HT-29 (cell line): ENCODE data around the gene PALLD. TPM values are rescaled to one million over a fixed set of nuclear protein-coding genes. Genes with fewer than 3 reads are reported as not detected.

Experiments used
- DNase-seq: peaks from one replicate; pipeline ENCODE4 v3.0.0-alpha.2; 2015; ENCODE audit warnings: low spot score
- total RNA-seq: library from RNA; depleted of rRNA; stranded (reverse); fragments of >200 nt; shearing (Covaris generic); gene quantifications from 2 replicates; pipeline ENCODE4 v1.2.3, GENCODE V29; 2014

Gene PALLD
- total RNA-seq, 1 experiment from 2014 or later = 1.3 TPM

DNA sequence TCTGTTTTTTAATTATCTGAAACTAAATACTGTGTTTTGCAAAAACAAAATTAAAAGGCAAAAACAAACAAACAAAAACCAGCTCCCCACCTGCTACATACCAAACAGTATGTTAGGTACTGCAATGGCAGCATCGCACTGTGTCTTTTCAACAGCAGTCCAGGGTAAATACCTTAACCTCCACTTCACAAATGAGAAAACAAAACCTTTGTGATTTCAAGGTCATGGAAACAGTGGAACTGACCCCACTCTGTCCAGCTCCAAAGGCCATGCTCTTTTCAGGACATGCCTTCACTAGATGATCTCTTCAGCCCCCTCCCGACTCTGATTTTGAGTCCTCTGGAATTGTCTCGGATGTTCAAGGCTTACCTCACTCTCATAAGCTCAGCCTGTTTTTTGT, 329.8 kb downstream of the PALLD start:
- no peak for DNase-seq

DNA sequence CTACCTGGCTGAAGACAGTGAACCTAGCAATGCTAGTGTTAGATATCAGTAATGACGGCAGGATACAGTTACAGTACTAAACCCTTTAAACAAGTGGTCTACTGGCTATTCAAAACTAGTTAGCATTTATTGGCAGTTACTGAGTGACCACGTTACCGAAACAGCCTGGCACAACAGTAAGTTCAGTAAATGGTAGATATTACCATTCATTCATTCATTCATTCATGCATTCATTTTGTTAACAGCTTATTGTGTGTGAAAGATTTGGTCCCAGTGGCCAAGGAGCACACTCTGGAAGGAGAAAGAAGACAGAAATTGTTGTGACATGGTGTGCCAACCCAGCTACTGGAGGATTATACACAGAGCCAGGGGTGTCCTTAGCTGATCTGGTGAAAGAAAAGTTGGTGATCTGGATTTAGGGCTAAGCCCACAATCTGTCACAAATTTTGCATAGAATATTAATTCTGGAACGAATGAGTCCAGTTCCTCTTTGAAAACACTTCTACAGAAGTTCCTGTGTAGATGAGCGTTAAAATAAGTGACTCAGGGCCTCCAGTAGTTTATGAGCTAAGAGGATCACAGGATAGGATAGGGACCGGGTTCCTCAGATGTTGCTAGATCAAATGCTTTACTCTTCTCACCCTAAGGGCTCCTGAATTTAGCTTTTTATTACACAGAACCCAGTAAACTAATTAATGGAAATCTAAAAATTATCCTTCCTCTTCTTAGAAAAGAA, 334.1 kb downstream of the PALLD start:
- no peak for DNase-seq

DNA sequence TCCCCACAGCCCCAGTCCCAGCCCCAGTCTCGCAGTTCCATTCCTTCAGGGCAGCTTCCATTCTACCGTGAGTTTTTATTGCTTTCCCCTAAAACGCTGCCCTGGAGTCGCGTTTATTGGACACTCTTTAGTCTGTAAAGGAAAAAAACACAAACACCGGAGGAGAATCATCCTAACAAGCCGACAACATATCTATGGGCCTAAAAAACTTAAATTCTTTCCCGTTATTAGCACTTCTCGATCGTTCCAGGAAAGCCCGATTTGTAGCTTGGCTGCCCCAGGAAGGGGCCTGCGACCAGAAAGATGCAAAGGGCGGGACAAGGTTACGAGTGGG, 334.7 kb downstream of the PALLD start:
- no peak for DNase-seq

DNA sequence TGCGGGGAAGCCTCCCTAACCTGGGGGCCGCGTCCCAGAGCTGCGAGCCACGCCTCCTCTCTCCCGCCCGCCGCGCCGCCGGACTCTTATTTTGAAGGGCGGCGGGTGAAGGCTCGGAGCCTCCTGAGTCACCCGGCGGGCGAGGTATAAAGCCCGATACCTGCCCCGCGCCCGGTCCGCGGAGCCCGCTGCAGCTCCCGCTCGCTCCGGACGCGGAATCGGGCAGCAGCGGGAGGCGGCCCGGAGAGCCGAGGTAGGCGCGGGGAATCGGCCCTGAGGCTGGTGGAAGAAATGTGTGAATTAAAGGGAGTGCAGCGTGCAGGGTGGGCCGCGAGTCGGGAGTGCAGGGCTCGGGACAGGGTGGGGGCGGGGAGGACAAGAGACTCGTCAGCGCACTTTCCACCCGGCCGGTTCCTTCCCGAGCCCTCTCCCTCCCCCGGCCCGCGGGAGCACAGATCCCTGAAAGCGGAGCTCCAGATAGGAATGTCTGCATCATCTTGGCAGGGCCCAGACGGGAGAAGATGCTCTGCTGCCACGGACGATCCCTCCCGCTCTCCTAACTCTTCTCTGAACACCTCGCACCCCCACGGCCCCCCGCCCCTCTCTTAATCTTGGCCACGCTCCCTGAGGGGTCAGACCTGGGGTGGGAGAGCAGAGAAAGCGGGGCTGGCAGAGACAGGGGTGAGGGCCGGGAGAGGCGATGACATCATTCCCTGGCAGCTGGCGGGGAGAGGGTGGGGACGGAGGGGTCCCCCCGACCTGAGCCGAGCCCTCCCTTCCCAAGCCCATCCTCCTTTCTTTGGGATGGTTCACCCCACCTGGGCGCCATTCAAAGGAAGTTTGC, 335.3 kb downstream of the PALLD start:
- DNase-seq = peak; percentile 62

DNA sequence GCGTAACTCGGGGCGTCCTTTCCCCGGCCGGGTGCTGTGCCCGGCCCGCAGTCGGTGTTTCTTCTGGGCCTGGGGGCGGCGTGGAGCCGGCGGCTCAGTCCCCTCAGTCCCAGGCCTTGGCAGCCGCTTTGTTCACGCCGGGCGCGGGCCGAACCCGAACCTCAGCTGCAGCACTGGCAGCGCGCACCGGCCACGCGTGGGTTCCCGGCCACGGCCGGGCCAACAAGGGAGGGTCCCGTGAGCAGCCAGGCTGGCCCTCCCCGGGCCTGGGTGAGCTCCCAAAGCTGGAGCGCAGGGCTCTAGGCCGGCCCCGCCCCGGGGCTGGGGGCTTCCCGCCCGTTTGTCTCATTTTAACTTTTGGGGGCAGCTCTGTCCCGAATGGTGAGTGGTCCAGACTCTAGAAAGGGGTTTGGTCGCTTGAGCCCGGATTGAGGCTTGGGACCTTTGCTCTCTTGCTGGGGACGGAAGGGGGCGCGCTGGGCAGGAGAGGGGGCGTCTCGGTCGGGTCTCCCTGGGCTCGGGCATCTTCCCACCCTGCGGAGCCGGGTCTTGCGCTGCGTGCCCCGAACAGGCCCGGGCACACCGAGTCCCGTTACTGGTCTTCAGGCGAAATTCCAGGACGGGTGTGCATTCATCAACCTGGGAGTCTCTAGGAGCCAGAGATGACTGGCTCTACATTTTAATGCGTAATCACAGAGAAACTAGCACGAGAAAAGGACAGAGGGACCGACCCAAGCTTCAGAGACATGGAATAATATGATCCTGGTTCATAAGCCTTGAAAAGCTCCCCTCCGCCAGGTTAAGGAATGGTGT, 336.1 kb downstream of the PALLD start:
- no peak for DNase-seq

DNA sequence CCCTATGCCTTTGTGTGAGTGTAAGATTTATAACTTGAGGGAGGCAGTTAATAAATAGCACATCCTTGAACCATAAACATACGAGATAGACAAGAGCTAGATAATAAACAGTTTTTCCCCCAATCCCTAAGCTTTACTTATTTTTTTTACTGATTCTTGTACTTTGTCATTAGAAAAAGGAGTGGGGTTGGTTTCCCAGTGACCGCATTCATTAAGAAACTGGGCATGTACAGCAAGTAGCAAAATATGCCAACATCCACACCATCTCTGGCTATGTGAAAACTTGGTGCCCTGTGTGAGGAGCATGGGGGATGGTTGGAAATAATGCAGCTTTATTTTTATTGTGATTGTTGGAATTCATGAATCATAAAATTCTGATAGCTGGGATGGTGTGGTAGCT, 337.0 kb downstream of the PALLD start:
- DNase-seq = no peak

DNA sequence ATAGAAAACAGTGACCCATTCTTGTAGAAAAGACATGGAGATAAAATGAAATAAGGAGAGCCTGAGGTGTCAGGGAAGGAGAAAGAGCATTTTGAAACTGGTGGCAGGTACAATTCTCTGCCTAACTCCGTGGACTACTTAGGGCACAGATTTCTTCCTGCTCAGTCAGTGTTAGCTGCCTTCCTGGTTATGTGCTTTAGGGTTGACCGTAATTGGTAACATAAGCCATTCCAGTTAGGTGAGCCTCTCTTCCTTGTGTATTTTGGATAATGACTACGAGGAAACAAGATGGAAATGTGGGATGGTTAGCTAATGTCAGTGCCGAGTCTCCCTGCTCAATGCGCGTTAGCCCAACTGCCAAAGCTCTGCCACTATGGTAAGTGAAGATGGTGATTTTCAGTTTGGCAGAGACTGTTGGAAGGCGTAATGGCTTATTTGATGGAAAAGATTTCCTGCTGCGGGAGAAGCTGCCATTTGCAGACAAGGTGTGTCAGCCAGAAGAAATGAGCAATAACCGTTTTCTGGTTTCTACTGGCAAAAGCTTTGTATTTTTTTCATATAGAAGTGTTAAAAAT, 339.1 kb downstream of the PALLD start:
- no peak for DNase-seq

DNA sequence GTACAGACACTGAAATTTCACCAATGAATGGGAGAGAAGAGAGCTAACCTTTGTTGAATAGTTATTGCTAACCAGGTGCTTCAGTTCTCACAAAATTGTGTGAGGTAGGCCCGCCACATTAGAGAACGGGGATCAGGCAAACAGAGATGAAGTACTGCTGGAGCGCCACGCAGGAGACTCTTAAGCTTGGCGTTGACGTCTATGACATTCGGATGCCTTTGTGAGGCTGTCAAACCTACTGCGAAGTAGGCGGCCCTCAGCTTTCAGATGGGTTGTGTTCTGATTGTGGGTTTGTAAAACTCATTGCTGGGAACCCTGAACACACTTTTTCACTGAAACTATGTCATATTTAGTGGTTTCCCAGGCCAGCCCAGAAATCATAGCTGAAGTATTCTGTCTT, 339.6 kb downstream of the PALLD start:
- DNase-seq = no peak

DNA sequence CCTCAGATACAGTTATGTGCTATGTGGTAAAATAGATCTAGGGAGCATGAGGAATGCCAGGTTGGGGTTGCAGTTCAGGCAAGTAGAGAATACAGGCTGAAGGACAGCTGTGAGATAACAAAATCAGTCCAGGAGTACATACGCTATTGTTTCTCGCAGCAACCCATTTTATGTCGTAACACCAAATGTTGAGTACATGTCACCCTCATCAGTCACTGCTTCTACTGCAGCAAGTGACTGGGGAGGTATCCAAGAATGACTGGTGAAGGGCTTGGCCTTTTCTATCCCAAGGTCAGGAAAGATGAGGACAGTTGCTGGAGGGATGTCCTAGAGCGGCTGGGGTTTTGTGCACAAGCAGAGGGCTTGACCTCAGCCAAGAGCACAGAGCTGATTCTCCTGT, 341.1 kb downstream of the PALLD start:
- DNase-seq = no peak

DNA sequence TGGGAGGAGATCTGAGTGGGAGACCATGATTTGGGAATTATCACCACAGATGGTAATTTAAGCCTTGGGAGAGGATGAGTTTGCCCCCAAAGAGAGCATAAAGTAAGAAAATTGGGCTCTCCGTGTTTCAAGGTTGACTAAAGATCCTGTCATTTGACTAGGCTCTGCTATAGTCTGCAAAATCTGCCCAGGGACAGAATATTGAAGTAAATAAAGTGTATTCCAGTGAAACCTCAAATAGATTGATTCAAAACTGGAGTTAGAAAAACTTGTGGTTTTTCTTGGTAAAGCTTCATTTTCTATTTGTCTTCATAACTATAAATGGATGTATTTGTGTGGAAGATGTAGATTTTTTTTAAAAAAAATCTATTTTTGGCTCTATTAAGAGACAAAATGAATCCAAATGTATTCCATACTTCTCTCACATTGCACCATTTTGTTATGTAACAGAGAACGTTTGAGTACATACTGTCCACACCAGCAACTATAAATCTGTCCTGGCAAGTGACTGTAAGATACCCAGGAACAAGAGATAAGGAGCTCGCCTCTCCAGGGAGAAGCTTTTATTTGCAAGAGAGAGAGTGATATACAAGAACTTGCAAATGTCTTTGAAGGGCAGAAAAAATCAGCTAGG, 343.0 kb downstream of the PALLD start:
- DNase-seq = no peak

DNA sequence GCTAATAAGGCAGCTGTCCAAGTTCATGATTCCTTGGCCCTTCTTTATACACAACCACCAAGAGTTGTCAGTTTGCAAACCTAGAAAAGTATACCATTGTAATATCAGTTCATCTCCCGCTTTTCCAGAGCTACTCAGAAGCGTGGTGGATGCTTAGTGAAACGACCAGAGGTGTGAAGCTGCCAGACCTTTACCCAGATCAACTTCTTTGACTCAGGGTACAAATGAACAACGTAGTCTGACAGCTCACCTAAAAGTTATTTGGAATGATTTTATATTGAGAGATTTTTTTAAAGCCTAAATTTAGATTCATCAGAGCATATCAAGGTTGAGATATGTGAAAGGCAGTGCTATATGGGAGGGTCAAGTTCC, 343.5 kb downstream of the PALLD start:
- no peak for DNase-seq

DNA sequence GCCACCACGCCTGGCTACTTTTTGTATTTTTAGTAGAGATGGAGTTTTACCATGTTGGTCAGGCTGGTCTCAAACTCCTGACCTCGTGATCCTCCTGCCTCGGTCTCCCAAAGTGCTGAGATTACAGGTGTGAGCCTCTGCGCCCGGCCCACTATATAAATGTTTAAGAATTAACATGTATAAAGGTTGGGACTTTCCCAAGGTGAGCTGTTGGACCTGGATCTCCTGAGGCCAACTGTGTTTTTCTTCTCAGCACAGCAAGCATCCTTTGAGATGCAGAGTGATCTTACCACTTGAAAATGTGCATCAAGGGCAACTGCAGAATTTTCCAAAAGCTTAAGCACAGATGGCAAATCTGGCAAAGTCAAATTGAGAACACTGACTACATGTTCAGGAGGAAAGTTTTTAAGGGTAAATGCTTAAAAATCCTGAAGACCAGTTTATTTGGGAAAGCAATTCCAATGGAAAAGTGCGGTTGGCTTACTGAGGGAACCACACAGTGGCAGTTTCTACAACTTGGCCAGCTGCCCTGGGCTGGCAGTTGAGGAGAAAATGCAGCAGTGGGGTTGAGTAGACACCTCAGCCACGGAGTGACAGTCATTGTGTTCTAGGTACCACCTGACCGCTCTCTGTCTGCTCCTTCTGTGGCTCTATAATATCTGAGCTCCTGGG, 344.3 kb downstream of the PALLD start:
- no peak for DNase-seq

DNA sequence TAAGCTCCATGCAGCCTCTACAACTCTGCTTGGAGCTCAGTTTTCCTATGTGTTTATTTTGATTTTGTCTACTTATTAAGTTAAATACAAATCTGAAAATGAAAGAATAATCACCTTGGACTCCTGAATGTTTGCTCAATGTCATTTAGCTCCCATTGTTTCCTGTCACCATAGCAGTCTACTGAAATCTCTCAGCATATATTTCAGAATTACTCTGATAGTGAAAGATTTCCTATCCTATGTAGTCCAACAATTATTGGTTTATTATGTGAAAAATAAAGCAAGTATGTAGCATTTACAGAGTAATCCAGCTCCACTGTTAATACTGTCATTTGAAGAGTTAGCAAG, 344.8 kb downstream of the PALLD start:
- DNase-seq = no peak

DNA sequence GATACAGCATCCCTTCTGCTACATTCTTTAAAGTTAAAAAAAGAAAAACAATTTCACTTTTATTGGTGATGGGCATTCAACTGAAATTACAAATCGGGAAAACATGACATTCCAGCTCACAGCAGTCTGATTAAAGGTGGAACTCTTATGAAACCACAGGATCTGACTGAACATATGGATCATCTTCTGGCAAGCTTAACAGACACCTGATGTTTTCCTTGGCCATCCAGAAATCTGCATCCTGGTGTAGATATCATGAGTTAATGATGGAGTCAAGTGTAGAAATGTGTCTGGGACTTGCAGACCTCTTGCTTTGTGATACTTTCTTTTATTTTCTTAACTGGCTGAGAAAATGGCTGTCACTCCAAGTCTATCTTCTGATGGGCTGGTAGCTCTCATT, 345.3 kb downstream of the PALLD start:
- no peak for DNase-seq

DNA sequence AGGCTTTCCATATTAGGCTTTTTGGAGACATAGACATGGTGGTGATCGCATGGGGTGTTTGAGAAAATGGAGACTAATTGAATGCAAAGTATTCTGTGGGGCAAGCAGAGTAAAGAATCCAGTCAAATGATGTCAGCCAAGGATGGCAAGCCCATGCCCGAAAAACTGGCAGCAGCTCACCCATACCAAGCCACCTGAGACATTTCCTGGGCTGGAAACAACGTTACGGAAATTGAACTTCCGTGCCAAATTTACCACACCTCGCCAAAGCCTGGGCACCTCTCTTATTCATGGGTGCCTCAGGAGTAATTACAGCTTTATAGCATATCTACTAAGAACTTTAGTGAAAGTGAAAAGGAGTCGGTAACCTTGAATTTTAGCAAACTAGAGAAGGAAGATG, 346.8 kb downstream of the PALLD start:
- no peak for DNase-seq

DNA sequence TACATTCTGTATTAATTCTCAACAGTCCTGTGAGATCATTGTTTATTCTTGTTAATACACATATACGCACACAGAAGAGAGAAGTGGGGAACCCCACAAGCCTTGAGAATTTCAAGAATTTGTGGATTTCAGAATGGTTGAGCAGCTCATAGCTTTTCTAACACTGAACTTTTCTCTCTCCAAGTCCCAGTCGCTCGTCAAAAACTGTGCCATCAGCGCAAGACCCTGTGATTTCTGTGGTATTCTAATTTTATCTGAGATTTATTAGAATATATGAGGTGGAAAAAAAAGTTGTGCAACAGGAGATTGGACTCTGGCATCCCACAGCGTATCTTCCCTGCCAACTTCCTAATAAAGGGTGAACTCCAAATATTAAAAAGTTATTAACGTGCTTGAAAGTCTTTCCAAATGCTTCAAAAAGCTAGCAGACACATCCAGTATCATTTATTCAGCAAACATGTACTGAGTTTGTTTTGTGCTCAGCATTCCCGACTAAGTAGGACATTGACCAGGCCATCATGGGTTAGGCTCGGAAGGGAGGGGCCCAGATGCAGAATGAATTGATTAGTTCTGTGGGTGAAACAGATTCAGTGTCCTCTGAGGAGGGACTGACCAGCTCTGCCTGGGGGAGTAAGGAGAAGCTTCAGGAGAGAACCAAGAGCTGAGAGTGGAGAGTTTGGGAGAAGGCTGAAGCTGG, 347.6 kb downstream of the PALLD start:
- no peak for DNase-seq

DNA sequence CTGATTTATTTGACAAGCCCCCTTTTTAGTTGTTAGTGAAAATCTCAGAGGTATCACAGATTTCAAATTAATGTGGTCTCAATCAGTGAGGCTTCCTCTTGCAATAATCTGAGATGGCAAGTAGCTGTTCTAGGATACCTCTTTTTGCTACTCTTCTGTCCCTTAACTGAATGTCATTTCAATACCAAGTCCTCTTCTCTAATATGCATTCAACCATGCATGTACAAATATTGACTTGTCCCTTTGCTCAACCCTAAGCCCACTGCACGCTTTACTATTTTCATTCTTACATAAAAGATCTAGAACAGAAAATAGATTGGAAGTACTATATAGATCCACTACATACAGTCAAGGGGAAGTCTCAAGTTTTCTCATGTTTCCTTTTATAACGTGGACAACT, 349.0 kb downstream of the PALLD start:
- no peak for DNase-seq

DNA sequence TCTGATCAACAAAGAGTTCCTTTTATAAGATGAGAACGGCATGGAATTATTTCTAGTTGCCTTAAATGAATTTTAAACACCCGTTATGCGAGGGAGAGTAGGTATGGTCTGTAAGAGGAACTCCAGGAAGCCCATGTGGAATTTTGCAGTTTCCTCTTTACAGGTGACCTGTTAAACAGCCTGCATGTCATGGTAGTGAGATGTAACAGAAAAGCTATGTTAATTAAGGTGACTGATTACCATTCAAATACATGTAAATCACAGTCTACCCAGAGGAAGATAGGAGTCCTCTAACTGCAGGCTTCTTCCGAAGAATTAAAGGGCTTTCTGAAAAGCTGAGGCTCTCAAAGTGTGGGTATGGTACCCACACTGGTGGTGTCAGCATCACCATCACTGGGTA, 349.6 kb downstream of the PALLD start:
- DNase-seq = no peak

DNA sequence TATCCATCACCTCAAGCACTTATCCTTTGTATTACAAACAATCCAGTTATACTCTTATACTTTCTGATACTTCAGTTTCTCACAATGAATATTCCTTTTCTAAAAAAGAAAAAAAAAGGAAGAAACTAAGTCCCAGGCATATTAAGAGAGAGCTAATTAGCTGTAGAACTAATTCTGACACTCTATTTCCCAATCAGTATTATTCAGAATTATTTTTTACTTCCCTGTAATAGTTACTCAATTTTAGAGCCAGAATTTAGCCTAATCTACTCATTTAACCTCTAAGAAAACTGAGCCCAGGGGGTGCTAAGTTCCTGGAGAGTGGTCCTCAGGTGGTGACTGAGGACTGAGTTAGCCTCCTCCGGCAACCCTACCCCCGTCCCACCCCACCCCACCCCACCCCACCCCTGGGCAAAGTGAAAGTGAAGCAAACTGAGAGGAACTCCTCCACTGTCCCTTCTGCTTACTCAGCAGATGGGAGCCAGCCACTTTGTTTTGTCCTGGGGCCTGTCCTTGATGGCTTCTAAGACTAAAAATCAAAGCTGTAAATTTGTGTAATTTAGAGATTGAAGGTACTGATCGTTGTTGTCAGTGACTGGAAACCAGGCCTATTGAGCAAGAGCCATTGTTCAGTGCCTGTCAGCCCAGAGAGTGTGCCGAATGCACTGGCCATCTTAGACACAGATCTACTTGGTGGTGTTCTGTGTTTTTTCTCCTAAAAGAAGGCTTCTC, 351.1 kb downstream of the PALLD start:
- DNase-seq = no peak
